GM12878 (cell line): ENCODE data around the gene AKAP1.

Experiments used
- CREB1 ChIP-seq: IDR thresholded peaks from 2 replicates; pipeline ENCODE4 v1.6.1; 2012; ENCODE audit warnings: low read depth, mild to moderate bottlenecking, inconsistent platforms
- ETV6 ChIP-seq, 2 experiments: fragments of 450-650 bp in 1 of 2; IDR thresholded peaks in 1 of 2; conservative IDR thresholded peaks in 1 of 2; 2 replicates each; pipeline ENCODE4 v1.6.1; 2014; ENCODE audit warnings: antibody characterized with exemption in 1 of 2, borderline replicate concordance in 1 of 2, low read depth in 1 of 2, mild to moderate bottlenecking in 1 of 2, moderate library complexity in 1 of 2
- NBN ChIP-seq: fragments of 450-650 bp; IDR thresholded peaks from 2 replicates; pipeline ENCODE4 v1.6.1; 2016
- NFYB ChIP-seq: IDR thresholded peaks from 2 replicates; pipeline ENCODE4 v1.6.1; 2011; ENCODE audit warnings: low read depth, mild to moderate bottlenecking, low read length, improper control_type of control experiment, moderate library complexity; ENCODE audit not compliant: insufficient read depth
- NR2F1 ChIP-seq: fragments of 450-650 bp; conservative IDR thresholded peaks from 2 replicates; pipeline ENCODE4 v1.6.1; 2017; ENCODE audit warnings: mild to moderate bottlenecking
- POLR2A ChIP-seq: IDR thresholded peaks from 2 replicates; pipeline ENCODE4 v1.6.1; 2011; ENCODE audit warnings: low read depth, mild to moderate bottlenecking, low read length
- POLR2AphosphoS5 ChIP-seq: IDR thresholded peaks from 2 replicates; pipeline ENCODE4 v1.6.1; 2011; ENCODE audit warnings: mild to moderate bottlenecking, low read length, inconsistent platforms
- SIX5 ChIP-seq: IDR thresholded peaks from 2 replicates; pipeline ENCODE4 v1.6.1; 2011; ENCODE audit warnings: mild to moderate bottlenecking, low read depth, low read length, moderate library complexity; ENCODE audit not compliant: severe bottlenecking
- SMAD5 ChIP-seq: IDR thresholded peaks from 2 replicates; pipeline ENCODE4 v1.6.1; 2016; ENCODE audit warnings: antibody characterized with exemption, low read depth
- TAF1 ChIP-seq: IDR thresholded peaks from 2 replicates; pipeline ENCODE4 v1.6.1; 2011; ENCODE audit warnings: mild to moderate bottlenecking, low read depth, low read length, borderline replicate concordance
- TF ChIP-seq, protein P1 (sequence below): IDR thresholded peaks from 2 replicates; pipeline ENCODE4 v1.6.1; 2012; ENCODE audit warnings: low read length, inconsistent platforms
- TF ChIP-seq, protein P2 (sequence below): IDR thresholded peaks from 2 replicates; pipeline ENCODE4 v1.6.1; 2012; ENCODE audit warnings: low read depth, low read length, improper control_type of control experiment
- TF ChIP-seq, protein P3 (sequence below), 3 experiments: IDR thresholded peaks in 2 of 3; conservative IDR thresholded peaks in 1 of 3; 2 replicates each; pipeline ENCODE4 v1.5.1; 2011; ENCODE audit warnings: low read depth in 3 of 3, low read length in 3 of 3, mild to moderate bottlenecking in 3 of 3, control low read depth in 2 of 3, moderate library complexity in 2 of 3, inconsistent platforms in 1 of 3, mixed read lengths in 1 of 3; ENCODE audit not compliant: control insufficient read depth in 2 of 3, insufficient read depth in 1 of 3; ENCODE audit errors: extremely low read depth in 1 of 3

DNA sequence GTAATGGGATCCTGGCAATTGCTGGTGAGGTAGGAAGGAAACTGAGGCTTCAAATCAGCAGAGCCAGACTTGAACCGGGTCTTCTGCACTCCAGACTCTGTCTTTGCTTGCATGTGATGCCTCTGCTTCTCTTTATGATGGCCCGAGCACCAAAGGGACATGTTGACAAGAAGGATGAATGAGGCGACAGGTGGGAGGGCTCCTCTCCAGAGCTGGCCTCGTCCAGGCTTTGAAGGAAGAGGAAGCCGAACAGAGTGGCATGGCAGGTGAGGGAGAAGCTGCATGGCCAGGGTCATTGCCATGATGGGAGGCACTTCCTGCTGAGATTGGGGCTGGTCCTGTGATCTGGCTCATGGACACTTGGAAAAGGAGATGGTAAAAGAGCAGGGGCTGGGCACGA lies 40.8 kb downstream of the AKAP1 start:
- TF ChIP-seq POLR2A, result no peak
- TF ChIP-seq, protein P1, sequence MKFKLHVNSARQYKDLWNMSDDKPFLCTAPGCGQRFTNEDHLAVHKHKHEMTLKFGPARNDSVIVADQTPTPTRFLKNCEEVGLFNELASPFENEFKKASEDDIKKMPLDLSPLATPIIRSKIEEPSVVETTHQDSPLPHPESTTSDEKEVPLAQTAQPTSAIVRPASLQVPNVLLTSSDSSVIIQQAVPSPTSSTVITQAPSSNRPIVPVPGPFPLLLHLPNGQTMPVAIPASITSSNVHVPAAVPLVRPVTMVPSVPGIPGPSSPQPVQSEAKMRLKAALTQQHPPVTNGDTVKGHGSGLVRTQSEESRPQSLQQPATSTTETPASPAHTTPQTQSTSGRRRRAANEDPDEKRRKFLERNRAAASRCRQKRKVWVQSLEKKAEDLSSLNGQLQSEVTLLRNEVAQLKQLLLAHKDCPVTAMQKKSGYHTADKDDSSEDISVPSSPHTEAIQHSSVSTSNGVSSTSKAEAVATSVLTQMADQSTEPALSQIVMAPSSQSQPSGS, result no peak
- TF ChIP-seq, protein P2, sequence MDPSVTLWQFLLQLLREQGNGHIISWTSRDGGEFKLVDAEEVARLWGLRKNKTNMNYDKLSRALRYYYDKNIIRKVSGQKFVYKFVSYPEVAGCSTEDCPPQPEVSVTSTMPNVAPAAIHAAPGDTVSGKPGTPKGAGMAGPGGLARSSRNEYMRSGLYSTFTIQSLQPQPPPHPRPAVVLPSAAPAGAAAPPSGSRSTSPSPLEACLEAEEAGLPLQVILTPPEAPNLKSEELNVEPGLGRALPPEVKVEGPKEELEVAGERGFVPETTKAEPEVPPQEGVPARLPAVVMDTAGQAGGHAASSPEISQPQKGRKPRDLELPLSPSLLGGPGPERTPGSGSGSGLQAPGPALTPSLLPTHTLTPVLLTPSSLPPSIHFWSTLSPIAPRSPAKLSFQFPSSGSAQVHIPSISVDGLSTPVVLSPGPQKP, result no peak
- TF ChIP-seq, protein P3, sequence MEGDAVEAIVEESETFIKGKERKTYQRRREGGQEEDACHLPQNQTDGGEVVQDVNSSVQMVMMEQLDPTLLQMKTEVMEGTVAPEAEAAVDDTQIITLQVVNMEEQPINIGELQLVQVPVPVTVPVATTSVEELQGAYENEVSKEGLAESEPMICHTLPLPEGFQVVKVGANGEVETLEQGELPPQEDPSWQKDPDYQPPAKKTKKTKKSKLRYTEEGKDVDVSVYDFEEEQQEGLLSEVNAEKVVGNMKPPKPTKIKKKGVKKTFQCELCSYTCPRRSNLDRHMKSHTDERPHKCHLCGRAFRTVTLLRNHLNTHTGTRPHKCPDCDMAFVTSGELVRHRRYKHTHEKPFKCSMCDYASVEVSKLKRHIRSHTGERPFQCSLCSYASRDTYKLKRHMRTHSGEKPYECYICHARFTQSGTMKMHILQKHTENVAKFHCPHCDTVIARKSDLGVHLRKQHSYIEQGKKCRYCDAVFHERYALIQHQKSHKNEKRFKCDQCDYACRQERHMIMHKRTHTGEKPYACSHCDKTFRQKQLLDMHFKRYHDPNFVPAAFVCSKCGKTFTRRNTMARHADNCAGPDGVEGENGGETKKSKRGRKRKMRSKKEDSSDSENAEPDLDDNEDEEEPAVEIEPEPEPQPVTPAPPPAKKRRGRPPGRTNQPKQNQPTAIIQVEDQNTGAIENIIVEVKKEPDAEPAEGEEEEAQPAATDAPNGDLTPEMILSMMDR (IDR thresholded peaks at IDR 0.05 in 2 of 3, conservative IDR thresholded peaks at IDR 0.05 in 1 of 3; ENCODE audit: control insufficient read depth in 2 of 3, extremely low read depth in 1 of 3, insufficient read depth in 1 of 3, low read depth in 3 of 3, low read length in 3 of 3), result no peak
- no peak for TF ChIP-seq NBN
- TF ChIP-seq TAF1, result no peak
- TF ChIP-seq CREB1, result no peak
- no peak for TF ChIP-seq NR2F1
- no peak for TF ChIP-seq NFYB
- no peak for TF ChIP-seq POLR2AphosphoS5
- no peak for TF ChIP-seq SIX5
- TF ChIP-seq ETV6 (conservative IDR thresholded peaks at IDR 0.05 in 1 of 2, IDR thresholded peaks at IDR 0.05 in 1 of 2; ENCODE audit: borderline replicate concordance in 1 of 2, low read depth in 1 of 2), result no peak
- TF ChIP-seq SMAD5, result no peak
